GM12878 (cell line): ENCODE measurements around the gene RO60.

Experiments
- BCL3 ChIP-seq: IDR thresholded peaks from 2 replicates; pipeline ENCODE4 v1.6.1; 2011; ENCODE audit warnings: borderline replicate concordance, low read depth, mild to moderate bottlenecking, moderate library complexity, low read length; ENCODE audit not compliant: insufficient read depth, poor library complexity, severe bottlenecking
- CHD2 ChIP-seq: IDR thresholded peaks from 2 replicates; pipeline ENCODE4 v1.6.1; 2011; ENCODE audit warnings: low read depth, low read length, improper control_type of control experiment, borderline replicate concordance
- MYC ChIP-seq: IDR thresholded peaks from 2 replicates; pipeline ENCODE4 v1.6.1; 2011; ENCODE audit warnings: mild to moderate bottlenecking, low read length, moderate library complexity, inconsistent platforms; ENCODE audit not compliant: insufficient read depth, insufficient replicate concordance, insufficient read length, severe bottlenecking
- PBX3 ChIP-seq: IDR thresholded peaks from 2 replicates; pipeline ENCODE4 v1.6.1; 2011; ENCODE audit warnings: mild to moderate bottlenecking, low read depth, low read length, moderate library complexity; ENCODE audit not compliant: insufficient replicate concordance
- SP1 ChIP-seq: IDR thresholded peaks from one replicate; pipeline ENCODE4 v1.6.1; 2011; ENCODE audit warnings: low read depth, low read length
- TBL1XR1 ChIP-seq: IDR thresholded peaks from 2 replicates; pipeline ENCODE4 v1.6.1; 2012; ENCODE audit warnings: low read depth, low read length, improper control_type of control experiment

- no peak for TF ChIP-seq PBX3
- no peak for TF ChIP-seq MYC
- no peak for TF ChIP-seq SP1
- TF ChIP-seq BCL3, result no peak
- TF ChIP-seq TBL1XR1, result no peak
- no peak for TF ChIP-seq CHD2
Observed at GRCh38 chr1:193016788-193017187, 42.6 kb upstream of the RO60 start.
